ENCODE measurements around the gene GPR15LG.
"Not testable (repeated sequence)": the region's sequence is repeated elsewhere in the genome, so short reads cannot be mapped to it uniquely, and the experiment has no call there.

The GPR15LG gene

DNA sequence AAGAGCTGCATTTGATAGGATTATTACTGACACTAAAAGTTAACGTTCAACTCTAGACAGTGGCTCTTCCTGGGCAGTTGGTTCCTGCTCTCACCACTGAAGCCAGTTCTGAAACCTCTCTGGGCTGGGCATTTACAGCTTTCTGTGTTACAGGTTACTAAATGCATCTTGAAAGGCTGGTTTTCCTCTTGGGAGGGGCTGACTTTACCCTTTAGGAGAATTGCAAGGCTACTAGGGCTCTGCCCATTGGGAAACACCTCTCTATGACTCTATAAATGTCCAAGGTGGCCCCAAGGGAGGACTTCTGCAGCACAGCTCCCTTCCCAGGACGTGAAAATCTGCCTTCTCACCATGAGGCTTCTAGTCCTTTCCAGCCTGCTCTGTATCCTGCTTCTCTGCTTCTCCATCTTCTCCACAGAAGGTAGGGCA, at the start of gene GPR15LG:
GPR15LG (plus strand) TSS at position 301 of the 429 bp plus-strand sequence; CDS start at position 352, 51 bp downstream.
- DNase-seq (ENCODE audit: low read depth): no peak

DNA sequence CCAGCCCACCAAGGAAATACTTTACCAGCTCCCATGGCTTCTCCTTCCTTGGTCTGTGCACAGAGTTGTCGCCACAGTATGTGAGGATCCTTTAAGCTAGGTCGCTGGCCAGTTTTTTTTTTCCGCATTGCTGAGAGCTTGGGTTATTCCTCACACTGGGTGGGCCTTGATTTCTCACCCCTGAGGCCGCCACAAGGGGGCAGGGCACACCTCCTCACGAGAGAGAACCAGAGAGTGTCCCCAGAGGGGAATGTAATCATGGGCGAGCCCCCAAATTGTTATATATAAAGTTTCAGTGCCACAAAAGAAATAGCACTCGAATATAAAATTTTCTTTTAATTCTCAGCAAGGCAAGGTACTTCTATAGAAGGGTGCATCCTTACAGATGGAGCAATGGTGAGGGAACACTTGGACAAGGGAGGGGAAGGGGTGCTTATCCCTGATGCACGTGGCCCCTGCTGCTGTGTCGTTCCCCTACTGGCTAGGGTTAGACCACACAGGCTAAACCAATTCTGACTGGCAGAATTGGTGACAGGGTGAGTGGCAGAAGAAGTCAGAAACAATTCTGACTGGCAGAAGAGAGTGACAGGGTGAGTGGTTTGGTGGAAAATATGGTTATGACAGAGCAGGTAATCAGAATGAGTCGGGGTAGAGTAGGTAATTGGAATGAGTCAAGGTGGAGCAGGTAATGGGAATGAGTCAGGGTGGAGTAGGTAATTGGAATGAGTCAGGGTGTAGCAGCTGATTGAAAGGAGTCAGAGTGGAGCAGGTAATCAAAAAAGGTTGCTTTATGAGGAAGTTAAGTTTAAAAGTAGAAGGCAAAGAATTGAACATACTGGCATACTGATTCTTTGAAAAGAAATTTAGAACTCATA, 47.5 kb upstream of the GPR15LG start:
- not testable (repeated sequence) for DNase-seq (ENCODE audit: low read depth)

DNA sequence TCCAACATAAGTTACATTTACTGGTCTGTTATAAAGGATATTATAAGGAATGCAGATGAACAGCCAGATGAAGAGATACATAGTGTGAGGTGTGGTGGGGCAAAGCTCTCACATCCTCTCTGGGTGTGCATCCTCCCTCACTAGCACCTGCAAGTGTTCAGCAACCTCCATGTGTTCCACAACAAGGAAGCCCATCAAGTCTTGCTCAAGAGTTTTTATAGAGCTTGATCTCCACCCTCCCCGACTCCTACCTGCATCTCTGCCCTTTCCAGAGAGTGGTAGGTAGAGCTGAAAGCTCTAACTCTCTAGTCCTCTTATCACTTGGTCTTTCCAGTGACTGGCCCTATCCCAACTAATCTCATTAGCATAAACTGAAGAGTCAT, 46.8 kb upstream of the GPR15LG start:
- DNase-seq (ENCODE audit: low read depth): no peak

DNA sequence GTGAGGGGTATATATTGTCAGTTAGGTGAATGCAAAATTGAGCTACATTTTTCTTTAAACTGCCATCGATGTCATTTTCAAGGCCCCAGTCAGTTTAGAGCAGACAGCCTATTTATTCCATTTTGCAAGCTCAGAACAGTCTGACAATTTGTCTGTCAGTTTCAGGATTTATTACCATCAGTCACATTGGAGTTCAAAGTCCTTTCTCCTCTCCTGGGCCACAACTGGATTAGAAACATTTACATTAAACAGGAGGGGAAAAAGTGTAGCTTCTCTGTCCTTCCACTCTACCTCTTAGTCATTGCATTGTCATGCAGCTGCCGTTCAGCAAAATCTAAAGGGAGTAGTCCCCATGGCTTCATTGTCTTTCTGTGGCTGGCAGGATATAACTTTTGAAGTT, 37.8 kb upstream of the GPR15LG start:
- no peak for DNase-seq (ENCODE audit: low read depth)

DNA sequence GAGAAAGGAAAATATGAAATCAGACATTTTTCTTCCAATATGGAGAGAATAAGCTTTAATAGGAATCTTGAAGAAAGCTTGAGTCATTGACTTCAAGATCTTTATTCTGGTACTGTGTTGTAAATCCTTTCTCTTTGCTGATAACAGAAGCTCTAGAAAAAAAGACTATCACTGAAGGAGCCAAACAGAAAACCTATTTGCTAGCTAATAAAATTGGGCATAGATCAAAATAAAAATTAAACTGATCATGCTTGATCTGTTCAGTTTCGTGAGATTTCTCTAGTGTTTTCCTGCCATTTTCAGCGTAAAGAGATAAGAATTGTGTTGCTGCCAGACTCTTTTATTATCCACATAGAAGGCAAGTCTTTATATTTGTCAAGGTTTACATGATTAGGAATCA, 35.8 kb upstream of the GPR15LG start:
- DNase-seq (ENCODE audit: low read depth): no peak

DNA sequence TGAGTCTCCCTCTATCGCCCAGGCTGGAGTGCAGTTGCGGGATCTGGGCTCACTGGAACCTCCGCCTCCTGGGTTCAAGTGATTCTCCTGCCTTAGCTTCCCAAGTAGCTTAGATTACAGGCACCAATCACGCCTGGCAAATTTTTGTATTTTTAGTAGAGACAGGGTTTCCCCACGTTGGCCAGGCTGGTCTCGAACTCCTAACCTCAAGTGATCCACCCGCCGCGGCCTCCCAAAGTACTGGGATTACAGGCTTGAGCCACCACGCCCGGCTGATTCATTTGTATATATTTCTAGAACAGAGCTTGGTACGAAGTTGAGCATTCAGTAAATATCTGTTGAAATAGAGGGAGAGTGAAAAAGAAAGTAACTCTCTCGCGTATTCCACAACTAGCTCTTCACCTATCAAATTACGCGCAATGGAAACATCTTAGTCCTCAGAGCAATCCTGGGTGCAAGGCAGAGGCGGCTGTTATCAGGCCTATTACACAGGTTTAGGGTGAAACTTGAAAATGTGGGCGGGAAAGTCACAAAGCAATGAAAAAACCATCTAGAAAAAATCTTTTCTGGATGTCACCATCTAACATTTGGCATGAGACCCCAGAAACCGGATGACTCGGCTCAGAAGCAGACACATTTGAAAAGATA, 35.0 kb upstream of the GPR15LG start:
- DNase-seq (ENCODE audit: low read depth): peak; percentile 16

DNA sequence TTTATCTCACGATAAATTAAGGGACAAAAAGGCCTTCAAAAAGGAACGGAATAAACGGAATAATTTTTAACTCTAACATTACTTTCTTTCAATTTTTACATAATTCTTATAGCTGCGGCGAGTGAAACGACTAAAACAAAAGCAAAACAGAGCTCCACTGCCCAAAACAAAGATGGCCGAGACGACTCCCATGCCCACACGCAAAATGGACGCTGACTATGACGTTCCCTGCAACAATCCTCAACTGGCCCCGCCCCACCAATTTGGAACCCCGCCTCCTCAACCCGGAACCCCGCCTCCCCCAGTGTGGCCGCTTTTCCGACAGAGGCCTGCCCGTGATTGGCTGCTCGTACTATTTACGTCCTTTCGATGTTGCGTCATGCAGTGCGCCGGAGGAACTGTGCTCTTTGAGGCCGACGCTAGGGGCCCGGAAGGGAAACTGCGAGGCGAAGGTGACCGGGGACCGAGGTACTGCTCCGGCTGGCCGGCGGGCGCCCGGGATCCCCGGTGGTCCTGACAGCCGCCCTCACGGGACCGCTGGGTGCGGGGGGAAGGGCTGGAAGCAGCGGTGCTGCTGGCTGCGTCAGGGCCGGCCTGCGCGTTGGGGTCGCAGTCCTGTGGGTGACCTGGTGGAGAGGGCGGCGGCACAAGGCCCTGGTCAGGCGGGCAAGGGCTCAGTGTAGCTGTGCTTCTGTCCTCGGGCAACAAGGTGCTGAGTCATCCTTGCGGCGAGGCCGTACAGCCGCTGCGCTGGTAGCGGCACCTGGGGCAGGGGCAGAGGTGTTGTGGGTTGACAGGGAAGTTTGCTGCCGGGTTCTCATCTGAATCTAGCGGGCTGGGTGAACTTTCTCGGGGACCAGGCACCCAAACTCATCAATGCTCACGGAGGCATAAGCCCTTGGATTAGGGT, 34.2 kb upstream of the GPR15LG start, which contains the start of gene GHITM:
GHITM (plus strand) TSS at position 384 of the 910 bp plus-strand sequence. CDS start 1,992 bp downstream, outside the sequence.
- peak; percentile 97 for DNase-seq (ENCODE audit: low read depth)

DNA sequence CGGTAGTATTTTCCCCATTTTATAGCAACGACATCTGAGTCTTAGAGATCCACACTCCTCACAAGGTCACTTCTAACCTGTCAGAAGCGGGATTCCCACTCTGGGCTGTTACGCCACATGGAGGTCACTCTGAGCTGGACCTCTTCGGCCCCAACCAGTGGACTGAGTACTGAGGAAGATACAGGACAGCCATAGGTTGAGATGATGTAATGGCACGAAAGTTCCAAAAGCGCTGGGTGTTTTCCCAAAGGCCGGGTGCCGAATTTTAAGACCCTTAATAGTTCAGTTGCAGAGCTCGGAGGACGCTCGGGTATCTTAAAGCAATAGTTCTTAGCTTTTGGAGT, 33.6 kb upstream of the GPR15LG start:
- DNase-seq (ENCODE audit: low read depth): peak; percentile 37

DNA sequence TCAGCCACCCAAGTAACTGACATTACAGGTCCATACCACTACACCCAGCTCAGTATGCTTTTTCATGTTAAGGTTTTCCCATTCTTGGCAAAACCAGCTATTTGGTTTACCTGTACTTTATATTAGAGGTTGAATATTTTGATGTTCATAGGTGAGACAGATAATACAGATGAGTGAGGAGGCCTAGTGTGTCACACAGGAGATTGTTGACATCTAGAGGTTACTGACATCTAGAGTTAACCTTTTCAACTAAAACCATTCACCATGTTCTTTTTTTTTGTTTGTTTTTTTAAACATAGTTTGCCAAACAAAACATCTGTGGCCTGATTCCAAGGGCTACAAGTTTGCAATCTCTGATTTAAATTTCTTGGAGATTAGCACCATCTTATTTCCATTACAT, 26.3 kb upstream of the GPR15LG start:
- no peak for DNase-seq (ENCODE audit: low read depth)

DNA sequence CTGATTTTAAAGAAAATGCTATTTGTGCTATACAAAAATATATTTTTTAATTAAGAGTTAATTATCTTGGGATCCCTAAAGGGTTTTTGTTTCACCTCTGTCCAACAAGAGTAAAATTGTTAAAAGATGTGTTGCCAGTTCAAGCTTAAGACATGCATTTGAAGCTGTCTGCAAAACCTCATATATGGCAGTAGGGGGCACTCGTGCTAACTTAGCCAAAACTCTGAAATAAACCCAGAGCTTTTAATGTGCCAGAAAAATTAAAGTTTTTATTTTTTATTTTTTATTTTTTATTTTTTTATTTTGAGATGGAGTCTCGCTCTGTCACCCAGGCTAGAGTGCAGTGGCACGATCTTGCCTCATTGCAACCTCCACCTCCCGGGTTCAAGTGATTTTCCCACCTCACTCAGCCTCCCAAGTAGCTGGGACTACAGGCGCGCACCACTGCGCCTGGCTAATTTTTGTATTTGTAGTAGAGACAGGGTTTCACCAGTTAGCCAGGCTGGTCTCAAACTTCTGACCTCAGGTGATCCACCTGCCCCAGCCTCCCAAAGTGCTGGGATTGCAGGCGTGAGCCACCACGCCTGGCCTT, 25.5 kb upstream of the GPR15LG start:
- peak; percentile 43 for DNase-seq (ENCODE audit: low read depth)

DNA sequence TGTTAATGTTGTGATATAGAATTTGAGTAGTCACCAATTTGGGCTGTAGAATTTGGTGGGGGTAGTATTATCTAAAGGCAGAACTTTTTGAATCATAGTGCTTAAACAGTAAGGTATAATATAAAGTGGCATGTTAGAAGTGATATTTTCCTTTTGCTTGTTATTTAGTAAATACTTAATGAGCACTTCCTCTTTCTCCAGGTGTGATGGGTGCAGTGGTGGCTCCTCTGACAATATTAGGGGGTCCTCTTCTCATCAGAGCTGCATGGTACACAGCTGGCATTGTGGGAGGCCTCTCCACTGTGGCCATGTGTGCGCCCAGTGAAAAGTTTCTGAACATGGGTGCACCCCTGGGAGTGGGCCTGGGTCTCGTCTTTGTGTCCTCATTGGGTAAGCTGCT, 23.7 kb upstream of the GPR15LG start:
- DNase-seq (ENCODE audit: low read depth): no peak

DNA sequence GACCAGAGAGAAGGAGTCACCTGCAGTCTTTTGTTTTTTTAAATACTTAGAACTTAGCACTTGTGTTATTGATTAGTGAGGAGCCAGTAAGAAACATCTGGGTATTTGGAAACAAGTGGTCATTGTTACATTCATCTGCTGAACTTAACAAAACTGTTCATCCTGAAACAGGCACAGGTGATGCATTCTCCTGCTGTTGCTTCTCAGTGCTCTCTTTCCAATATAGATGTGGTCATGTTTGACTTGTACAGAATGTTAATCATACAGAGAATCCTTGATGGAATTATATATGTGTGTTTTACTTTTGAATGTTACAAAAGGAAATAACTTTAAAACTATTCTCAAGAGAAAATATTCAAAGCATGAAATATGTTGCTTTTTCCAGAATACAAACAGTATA, 20.8 kb upstream of the GPR15LG start:
- DNase-seq (ENCODE audit: low read depth): no peak

DNA sequence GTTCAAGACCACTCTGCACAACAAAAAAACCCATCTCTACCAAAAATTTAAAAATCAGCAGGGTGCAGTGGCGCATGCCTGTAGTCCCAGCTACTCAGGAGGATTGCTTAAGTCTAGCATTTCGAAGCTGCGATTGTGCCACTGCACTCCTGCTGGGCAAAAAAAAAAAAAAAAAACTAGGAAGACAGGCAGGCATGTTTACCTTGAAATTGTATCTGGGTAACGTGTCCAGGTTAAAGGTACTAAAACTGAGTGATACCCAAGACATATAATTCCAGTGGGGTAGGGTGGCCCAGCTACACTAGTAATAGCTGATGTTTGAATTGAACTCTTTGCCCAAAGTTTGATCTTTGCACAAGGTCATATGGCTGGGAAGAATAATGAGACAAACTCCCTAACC, 18.1 kb upstream of the GPR15LG start:
- no peak for DNase-seq (ENCODE audit: low read depth)

DNA sequence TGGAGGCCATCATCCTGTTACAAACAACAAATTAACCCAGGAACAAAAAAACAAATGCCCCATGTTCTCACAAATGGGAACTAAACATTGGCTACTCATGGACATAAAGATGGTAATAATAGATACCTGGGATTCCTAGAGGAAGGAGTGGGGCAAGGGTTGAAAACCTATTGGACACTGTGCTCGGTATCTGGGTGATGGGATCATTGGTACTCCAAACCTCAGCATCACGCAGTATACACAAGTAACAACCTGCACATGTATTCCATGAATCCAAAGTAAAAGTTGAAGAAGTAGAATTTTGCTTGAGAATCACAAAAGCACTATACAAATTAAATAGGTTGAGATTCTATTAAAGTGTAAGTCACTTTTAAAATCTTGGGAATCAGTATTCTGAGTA, 17.6 kb upstream of the GPR15LG start:
- DNase-seq (ENCODE audit: low read depth): no peak

DNA sequence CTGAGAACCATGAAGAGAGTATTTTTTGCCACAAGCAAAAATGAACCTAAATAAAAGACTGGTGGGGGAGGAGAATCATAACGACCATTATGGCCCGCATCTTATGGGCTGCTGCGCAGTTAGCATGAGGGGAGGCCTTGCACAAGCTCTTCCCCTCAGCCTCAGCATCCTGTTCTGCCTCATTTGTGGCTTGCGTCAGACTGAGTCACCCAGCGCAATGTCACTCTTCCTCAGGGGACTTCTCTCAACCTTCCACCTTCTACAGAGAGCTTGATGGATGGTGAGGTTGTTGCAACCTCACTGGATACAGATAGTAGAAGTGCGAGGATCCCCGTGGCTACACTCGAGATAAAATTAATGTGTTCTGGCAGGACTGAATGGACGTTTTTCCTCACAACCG, 16.8 kb upstream of the GPR15LG start:
- no peak for DNase-seq (ENCODE audit: low read depth)

DNA sequence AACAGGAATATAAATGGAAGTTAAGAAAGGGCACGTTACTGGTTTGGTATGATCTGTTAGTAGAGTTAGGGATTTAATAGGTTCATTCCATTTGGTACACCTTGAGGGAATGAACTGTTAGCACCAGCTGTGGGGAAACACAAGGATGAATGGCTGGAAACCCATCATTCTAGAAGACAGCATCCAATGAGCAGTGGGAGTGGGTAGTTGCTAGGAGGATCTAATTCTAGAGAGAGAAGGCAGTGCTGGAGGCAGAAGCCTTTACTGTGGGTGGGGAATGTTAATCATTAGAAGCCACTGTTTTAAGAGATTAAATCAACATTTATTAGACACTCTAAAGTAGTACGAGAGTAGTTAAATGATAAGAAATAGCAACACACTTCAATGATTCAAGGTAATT, 15.5 kb upstream of the GPR15LG start:
- DNase-seq (ENCODE audit: low read depth): no peak

DNA sequence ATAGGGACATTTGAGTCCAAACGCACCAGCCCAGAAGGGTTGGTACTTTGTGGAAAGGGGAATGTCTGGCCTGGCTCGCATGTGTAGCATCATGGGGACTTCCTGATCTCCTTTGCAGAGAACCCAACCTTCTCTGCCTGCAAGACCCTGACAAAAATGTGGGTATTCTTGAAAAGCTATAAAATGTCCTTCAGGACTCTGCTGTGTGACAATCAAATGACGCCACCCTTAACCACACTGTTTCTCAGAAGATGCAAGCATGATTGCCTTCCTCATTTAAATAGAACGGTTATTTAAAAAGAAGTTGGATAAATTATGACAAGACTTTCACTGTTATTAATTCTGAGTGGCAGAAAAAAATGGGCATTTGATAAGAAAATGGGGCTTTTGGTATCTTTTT, 15.1 kb upstream of the GPR15LG start:
- DNase-seq (ENCODE audit: low read depth): no peak

DNA sequence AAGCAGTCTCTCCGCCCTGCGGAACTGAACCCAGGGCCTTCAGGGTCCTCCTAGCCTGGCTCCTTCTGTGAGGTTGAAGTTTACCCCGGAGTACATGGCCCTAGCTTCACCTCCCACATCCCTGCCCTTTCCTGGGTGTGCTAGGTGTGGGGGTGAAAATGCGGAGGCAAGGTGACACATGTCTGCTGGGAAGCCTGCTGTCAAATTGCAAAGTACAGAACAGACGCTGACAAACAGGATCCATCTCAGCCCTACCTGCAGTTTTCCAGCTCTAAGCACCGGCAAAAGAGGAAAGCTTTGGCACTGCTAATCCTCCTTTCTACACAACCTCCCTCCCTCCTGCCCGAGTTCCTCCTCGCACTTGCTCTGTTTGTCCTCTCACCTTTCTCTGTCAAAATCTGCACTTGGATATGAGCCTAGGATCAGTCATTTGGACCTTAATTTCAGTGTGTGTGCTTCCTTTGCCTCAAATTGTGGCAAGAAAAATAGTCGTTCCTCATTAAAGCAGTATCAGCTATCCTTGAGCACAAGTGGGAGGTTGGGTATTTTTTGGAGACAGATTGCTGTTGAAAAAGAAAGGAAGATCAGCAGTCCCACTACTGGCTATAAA, 14.4 kb upstream of the GPR15LG start:
- no peak for DNase-seq (ENCODE audit: low read depth)

DNA sequence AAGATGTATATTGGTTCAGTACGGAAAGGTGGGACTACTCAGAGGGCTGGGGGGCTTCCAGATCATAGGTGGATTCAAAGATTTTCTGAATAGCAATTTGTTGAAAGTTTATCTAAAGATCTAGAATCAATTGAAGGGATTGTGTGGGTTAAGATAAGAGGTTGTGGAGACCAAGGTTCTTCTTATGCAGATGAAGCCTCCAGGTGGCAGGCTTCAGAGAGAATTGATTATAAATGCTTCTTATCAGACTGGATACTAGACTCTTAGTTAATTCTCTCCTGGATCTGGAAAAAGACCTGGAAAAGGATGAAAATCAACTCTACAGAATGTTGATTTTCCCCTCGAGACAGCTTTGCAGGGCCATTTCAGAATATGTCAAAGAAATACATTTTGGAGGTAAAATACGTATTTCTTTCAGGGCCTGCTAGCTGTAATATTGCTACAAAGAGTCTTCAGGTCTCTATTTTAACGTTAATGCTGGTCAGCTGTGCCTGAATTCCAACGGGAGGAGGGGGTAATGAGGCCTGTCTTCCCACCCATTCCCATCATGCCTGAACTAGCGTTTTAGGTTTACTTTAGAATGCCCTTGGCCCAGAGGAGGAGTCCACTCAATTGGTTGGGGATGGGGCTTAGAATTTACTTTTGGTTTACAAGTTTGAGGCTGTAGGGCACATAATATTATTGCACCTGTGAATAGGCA, 12.8 kb upstream of the GPR15LG start:
- DNase-seq (ENCODE audit: low read depth): no peak

DNA sequence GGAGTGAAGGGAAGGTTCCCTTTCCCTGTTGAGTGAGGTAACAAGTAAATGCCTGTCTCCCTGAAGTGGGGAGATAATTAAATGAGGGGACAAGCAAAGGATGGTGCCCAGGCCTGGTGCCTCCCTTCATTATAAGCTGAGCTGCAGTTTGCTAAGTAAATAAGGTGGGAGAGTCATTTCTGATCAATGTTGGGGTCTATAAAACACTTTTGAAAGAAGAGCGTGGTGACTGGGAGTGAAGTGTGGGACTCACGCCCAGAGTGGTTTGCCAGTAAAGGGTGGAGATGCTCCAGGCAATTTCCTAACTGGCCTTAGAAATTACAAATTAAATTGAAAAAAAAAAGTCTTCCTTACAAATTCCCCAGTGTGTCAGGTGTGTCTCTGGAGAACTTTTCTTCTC, 9.6 kb upstream of the GPR15LG start:
- DNase-seq (ENCODE audit: low read depth): no peak

DNA sequence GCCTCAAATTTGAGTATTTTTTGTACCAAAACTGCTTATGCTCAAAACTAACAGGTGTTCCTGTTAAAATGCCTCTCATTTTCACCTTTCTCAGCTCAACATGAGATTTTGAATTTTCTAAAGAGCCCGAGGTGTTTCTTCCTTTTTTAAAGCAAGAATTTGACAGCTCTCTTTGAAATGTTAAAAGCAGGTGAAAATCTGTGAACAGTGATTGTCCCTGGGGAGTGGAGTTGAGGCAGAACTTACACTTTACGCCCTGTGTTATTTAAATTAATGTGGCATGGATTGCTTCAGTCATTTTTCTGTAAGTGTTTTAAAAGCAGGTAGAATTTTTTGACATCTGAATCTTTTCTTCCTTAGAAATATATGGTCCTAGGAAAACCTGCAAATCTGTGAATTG, 9.2 kb upstream of the GPR15LG start:
- DNase-seq (ENCODE audit: low read depth): no peak
